ENCODE results near the gene ARHGAP22. TPM values are rescaled to one million over a fixed set of nuclear protein-coding genes. Genes with fewer than 3 reads are reported as not detected.

The ARHGAP22 gene
- total and polyA plus RNA-seq, 2 experiments from 2014 or later: 4.8 to 10.7 TPM

DNA sequence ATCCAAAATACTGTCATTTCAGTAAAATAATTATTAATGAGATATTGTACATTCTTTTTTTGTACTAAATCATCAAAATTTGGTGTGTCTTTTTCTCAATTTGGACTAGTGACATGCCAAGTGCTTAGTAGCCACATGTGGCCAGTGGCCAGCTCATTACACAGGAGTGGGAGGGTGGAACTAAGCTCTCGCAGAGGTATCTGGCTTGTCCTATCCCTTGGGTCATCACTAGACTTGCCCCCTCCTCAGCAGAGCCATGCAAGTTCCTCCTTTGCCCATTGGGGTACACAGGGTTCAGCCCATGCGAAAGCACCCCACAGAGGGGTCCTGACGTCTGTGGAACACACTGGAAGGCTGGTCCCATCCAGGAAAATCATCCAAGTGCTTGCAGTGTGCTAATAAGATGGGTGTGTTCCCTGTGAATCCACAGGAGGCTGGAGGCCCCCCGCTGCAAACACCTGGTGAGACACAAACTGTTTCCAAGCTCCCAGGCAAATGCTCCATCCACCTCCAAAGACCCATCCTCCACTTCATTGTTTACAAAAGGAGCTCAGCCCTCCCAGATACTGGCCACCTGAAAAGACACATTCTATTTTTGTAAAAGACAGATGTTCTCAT is 1.3 kb downstream of the ARHGAP22 start:
- Histone ChIP-seq H3K36me3 (ENCODE audit: insufficient read depth) (no peaks in the 10 kb centered on the region), H3K4me3 (peak overlapping the region; percentile 63; the same call in 1 of the 2 replicates), H3K27me3 (ENCODE audit: insufficient read depth) (peaks cover 29% of the 10 kb centered on the region)

More for the DNA sequence above, 1.3 kb downstream of the ARHGAP22 start:
- peaks cover 23% of the 10 kb centered on the region; the same call in 1 of the 2 replicates for H3K4me1 ChIP-seq (ENCODE audit: insufficient read depth)
- no peaks in the 10 kb centered on the region for H3K9me3 Mint-ChIP-seq
- peaks cover 20% of the 10 kb centered on the region for H3K4me1 Mint-ChIP-seq
- no peaks in the 10 kb centered on the region for H3F3A ChIP-seq (replicated peaks; ENCODE audit: low read depth)
- H4K20me1 ChIP-seq (replicated peaks; ENCODE audit: insufficient read depth): no peaks in the 10 kb centered on the region
- no peak for DNase-seq (ENCODE audit: low spot score)
- no peaks in the 10 kb centered on the region; the same call in 1 of the 2 replicates for H3K79me2 ChIP-seq (replicated peaks; ENCODE audit: insufficient read depth)
- peak overlapping the region; percentile 97 for H2AFZ ChIP-seq
- H3K36me3 Mint-ChIP-seq (ENCODE audit: low read depth): no peaks in the 10 kb centered on the region
- peak overlapping the region; percentile 89; the same call in 1 of the 2 replicates for H3K4me2 ChIP-seq
- H3K27ac ChIP-seq (ENCODE audit: low read depth): no peak overlapping the region
- ATAC-seq: no peak
- H3K9me2 ChIP-seq (ENCODE audit: insufficient read depth): no peaks in the 10 kb centered on the region
- TF ChIP-seq EZH2 (IDR thresholded peaks at IDR 0.05; ENCODE audit: low read depth, unreplicated experiment): no peak
- no peak for TF ChIP-seq ZNF331 (CRISPR knock-in tag; IDR thresholded peaks at IDR 0.05; ENCODE audit: low read depth)
- TF ChIP-seq EZH2phosphoT487 (IDR thresholded peaks at IDR 0.05; ENCODE audit: unreplicated experiment): no peak
- no peak for TF ChIP-seq CREB1 (CRISPR knock-in tag; IDR thresholded peaks at IDR 0.05; ENCODE audit: low read depth)
- TF ChIP-seq, protein P1, sequence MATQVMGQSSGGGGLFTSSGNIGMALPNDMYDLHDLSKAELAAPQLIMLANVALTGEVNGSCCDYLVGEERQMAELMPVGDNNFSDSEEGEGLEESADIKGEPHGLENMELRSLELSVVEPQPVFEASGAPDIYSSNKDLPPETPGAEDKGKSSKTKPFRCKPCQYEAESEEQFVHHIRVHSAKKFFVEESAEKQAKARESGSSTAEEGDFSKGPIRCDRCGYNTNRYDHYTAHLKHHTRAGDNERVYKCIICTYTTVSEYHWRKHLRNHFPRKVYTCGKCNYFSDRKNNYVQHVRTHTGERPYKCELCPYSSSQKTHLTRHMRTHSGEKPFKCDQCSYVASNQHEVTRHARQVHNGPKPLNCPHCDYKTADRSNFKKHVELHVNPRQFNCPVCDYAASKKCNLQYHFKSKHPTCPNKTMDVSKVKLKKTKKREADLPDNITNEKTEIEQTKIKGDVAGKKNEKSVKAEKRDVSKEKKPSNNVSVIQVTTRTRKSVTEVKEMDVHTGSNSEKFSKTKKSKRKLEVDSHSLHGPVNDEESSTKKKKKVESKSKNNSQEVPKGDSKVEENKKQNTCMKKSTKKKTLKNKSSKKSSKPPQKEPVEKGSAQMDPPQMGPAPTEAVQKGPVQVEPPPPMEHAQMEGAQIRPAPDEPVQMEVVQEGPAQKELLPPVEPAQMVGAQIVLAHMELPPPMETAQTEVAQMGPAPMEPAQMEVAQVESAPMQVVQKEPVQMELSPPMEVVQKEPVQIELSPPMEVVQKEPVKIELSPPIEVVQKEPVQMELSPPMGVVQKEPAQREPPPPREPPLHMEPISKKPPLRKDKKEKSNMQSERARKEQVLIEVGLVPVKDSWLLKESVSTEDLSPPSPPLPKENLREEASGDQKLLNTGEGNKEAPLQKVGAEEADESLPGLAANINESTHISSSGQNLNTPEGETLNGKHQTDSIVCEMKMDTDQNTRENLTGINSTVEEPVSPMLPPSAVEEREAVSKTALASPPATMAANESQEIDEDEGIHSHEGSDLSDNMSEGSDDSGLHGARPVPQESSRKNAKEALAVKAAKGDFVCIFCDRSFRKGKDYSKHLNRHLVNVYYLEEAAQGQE (IDR thresholded peaks at IDR 0.05; ENCODE audit: unreplicated experiment): no peak
- no peak for TF ChIP-seq NANOG (IDR thresholded peaks at IDR 0.05; ENCODE audit: borderline replicate concordance)
- TF ChIP-seq JUNB (IDR thresholded peaks at IDR 0.05; ENCODE audit: unreplicated experiment): no peak
- TF ChIP-seq, protein P2, sequence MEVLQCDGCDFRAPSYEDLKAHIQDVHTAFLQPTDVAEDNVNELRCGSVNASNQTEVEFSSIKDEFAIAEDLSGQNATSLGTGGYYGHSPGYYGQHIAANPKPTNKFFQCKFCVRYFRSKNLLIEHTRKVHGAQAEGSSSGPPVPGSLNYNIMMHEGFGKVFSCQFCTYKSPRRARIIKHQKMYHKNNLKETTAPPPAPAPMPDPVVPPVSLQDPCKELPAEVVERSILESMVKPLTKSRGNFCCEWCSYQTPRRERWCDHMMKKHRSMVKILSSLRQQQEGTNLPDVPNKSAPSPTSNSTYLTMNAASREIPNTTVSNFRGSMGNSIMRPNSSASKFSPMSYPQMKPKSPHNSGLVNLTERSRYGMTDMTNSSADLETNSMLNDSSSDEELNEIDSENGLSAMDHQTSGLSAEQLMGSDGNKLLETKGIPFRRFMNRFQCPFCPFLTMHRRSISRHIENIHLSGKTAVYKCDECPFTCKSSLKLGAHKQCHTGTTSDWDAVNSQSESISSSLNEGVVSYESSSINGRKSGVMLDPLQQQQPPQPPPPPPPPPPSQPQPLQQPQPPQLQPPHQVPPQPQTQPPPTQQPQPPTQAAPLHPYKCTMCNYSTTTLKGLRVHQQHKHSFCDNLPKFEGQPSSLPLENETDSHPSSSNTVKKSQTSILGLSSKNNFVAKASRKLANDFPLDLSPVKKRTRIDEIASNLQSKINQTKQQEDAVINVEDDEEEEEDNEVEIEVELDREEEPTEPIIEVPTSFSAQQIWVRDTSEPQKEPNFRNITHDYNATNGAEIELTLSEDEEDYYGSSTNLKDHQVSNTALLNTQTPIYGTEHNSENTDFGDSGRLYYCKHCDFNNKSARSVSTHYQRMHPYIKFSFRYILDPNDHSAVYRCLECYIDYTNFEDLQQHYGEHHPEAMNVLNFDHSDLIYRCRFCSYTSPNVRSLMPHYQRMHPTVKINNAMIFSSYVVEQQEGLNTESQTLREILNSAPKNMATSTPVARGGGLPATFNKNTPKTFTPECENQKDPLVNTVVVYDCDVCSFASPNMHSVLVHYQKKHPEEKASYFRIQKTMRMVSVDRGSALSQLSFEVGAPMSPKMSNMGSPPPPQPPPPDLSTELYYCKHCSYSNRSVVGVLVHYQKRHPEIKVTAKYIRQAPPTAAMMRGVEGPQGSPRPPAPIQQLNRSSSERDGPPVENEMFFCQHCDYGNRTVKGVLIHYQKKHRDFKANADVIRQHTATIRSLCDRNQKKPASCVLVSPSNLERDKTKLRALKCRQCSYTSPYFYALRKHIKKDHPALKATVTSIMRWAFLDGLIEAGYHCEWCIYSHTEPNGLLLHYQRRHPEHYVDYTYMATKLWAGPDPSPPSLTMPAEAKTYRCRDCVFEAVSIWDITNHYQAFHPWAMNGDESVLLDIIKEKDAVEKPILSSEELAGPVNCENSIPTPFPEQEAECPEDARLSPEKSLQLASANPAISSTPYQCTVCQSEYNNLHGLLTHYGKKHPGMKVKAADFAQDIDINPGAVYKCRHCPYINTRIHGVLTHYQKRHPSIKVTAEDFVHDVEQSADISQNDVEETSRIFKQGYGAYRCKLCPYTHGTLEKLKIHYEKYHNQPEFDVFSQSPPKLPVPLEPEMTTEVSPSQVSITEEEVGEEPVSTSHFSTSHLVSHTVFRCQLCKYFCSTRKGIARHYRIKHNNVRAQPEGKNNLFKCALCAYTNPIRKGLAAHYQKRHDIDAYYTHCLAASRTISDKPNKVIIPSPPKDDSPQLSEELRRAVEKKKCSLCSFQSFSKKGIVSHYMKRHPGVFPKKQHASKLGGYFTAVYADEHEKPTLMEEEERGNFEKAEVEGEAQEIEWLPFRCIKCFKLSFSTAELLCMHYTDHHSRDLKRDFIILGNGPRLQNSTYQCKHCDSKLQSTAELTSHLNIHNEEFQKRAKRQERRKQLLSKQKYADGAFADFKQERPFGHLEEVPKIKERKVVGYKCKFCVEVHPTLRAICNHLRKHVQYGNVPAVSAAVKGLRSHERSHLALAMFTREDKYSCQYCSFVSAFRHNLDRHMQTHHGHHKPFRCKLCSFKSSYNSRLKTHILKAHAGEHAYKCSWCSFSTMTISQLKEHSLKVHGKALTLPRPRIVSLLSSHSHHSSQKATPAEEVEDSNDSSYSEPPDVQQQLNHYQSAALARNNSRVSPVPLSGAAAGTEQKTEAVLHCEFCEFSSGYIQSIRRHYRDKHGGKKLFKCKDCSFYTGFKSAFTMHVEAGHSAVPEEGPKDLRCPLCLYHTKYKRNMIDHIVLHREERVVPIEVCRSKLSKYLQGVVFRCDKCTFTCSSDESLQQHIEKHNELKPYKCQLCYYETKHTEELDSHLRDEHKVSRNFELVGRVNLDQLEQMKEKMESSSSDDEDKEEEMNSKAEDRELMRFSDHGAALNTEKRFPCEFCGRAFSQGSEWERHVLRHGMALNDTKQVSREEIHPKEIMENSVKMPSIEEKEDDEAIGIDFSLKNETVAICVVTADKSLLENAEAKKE (CRISPR knock-in tag; IDR thresholded peaks at IDR 0.05): no peak
- TF ChIP-seq, protein P3, sequence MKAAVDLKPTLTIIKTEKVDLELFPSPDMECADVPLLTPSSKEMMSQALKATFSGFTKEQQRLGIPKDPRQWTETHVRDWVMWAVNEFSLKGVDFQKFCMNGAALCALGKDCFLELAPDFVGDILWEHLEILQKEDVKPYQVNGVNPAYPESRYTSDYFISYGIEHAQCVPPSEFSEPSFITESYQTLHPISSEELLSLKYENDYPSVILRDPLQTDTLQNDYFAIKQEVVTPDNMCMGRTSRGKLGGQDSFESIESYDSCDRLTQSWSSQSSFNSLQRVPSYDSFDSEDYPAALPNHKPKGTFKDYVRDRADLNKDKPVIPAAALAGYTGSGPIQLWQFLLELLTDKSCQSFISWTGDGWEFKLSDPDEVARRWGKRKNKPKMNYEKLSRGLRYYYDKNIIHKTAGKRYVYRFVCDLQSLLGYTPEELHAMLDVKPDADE (IDR thresholded peaks at IDR 0.05): no peak
- no peak for TF ChIP-seq POLR2AphosphoS5 (IDR thresholded peaks at IDR 0.05; ENCODE audit: low read depth)
- TF ChIP-seq, protein P4, sequence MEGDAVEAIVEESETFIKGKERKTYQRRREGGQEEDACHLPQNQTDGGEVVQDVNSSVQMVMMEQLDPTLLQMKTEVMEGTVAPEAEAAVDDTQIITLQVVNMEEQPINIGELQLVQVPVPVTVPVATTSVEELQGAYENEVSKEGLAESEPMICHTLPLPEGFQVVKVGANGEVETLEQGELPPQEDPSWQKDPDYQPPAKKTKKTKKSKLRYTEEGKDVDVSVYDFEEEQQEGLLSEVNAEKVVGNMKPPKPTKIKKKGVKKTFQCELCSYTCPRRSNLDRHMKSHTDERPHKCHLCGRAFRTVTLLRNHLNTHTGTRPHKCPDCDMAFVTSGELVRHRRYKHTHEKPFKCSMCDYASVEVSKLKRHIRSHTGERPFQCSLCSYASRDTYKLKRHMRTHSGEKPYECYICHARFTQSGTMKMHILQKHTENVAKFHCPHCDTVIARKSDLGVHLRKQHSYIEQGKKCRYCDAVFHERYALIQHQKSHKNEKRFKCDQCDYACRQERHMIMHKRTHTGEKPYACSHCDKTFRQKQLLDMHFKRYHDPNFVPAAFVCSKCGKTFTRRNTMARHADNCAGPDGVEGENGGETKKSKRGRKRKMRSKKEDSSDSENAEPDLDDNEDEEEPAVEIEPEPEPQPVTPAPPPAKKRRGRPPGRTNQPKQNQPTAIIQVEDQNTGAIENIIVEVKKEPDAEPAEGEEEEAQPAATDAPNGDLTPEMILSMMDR (conservative IDR thresholded peaks at IDR 0.05; ENCODE audit: low read depth in 2 of 2): no peak
- no peak for TF ChIP-seq STAT1 (IDR thresholded peaks at IDR 0.05; ENCODE audit: unreplicated experiment)
- TF ChIP-seq ZNF114 (CRISPR knock-in tag; IDR thresholded peaks at IDR 0.05): no peak
- no peak overlapping the region for H3K27ac Mint-ChIP-seq
- H3K27me3 Mint-ChIP-seq (ENCODE audit: insufficient read depth, low read depth, poor library complexity): peaks cover 26% of the 10 kb centered on the region
- no peak overlapping the region for H3K4me3 Mint-ChIP-seq

All from GM23338 (cell line).